Endothelial cell of umbilical vein (primary cell): ENCODE measurements around the gene RAG1. TPM values are rescaled to one million over a fixed set of nuclear protein-coding genes. Genes with fewer than 3 reads are reported as not detected.

Experiments
- BruUV-seq: library from RNA; stranded (reverse); fragments of 400-500 nt; replicated peaks from 2 replicates; lab custom pipeline; 2021; lab: Mats Ljungman, UMichigan
- CTCF ChIA-PET: fragments of 300-600, 350-600 bp; sonication (Branson Sonifier 250); formaldehyde crosslinking; loops from one replicate; lab custom pipeline; 2021; ENCODE audit warnings: antibody characterized with exemption, inconsistent platforms; lab: Charles Lee
- POLR2A ChIA-PET: fragments of 300-600, 350-600 bp; sonication (Branson Sonifier 250); formaldehyde crosslinking; loops from one replicate; lab custom pipeline; 2021; ENCODE audit warnings: antibody characterized with exemption, inconsistent platforms; lab: Charles Lee
- DNase-seq: peaks from one replicate; pipeline ENCODE4 v3.0.0-alpha.2; 2011; ENCODE audit warnings: low read depth, low spot score
- FAIRE-seq: peaks from 2 replicates; lab custom pipeline; 2011; peaks lifted over from hg19 to GRCh38; lab: Jason Lieb, UNC
- H2AFZ ChIP-seq: 2 replicates; pipeline ENCODE4 v1.6.0; 2012; ENCODE audit warnings: low read depth, low read length, control low read depth, inconsistent platforms
- H3K27ac ChIP-seq: 2 replicates; pipeline ENCODE4 v1.5.1; 2011; ENCODE audit warnings: low read depth, mild to moderate bottlenecking, control low read depth, low read length, moderate library complexity; ENCODE audit not compliant: insufficient read depth
- H3K27me3 ChIP-seq, 2 experiments: 2 replicates each; pipeline versions ENCODE4 v1.6.0 to v1.6.1; 2011; ENCODE audit warnings: low read length in 2 of 2, mixed read lengths in 1 of 2; ENCODE audit not compliant: control insufficient read depth in 2 of 2, insufficient read depth in 2 of 2
- H3K36me3 ChIP-seq, 2 experiments: 2 replicates in 1 of 2; 3 replicates in 1 of 2; pipeline ENCODE4 v1.5.1; 2011; ENCODE audit warnings: low read length in 2 of 2, mild to moderate bottlenecking in 1 of 2, moderate library complexity in 1 of 2; ENCODE audit not compliant: control insufficient read depth in 2 of 2, insufficient read depth in 2 of 2; ENCODE audit errors: extremely low read depth in 1 of 2
- H3K4me1 ChIP-seq: 3 replicates; pipeline ENCODE4 v1.5.1; 2011; ENCODE audit warnings: mild to moderate bottlenecking, low read length; ENCODE audit not compliant: control insufficient read depth, insufficient read depth; ENCODE audit errors: extremely low read depth
- H3K4me2 ChIP-seq: 2 replicates; pipeline ENCODE4 v1.6.1; 2011; ENCODE audit warnings: low read length, control low read depth, mixed read lengths; ENCODE audit not compliant: insufficient read depth
- H3K4me3 ChIP-seq, 3 experiments: fragments of 200-600 bp in 1 of 3; sonication (generic), shearing (Covaris generic) in 1 of 3; replicated peaks in 1 of 3; 2 replicates each; pipeline ENCODE4 v1.5.1; 2011 to 2016; ENCODE audit warnings: control low read depth in 3 of 3, low read length in 3 of 3, mild to moderate bottlenecking in 2 of 3, inconsistent platforms in 1 of 3, low read depth in 1 of 3, moderate library complexity in 1 of 3; ENCODE audit not compliant: insufficient read depth in 1 of 3
- H3K79me2 ChIP-seq: 2 replicates; pipeline ENCODE4 v1.6.0; 2012; ENCODE audit warnings: low read length, inconsistent platforms; ENCODE audit not compliant: control insufficient read depth, insufficient read depth
- H3K9ac ChIP-seq: replicated peaks from 2 replicates; pipeline ENCODE3; 2011; ENCODE audit warnings: low read length, control low read depth; ENCODE audit not compliant: insufficient read depth; ENCODE audit errors: extremely low read depth
- H3K9me1 ChIP-seq: replicated peaks from 3 replicates; pipeline ENCODE4 v1.6.0; 2011; ENCODE audit warnings: mild to moderate bottlenecking, low read length; ENCODE audit not compliant: control insufficient read depth, insufficient read depth; ENCODE audit errors: extremely low read depth
- H3K9me3 ChIP-seq: replicated peaks from 2 replicates; pipeline ENCODE4 v1.5.1; 2012; ENCODE audit warnings: low read length, inconsistent platforms; ENCODE audit not compliant: control insufficient read depth, insufficient read depth
- H4K20me1 ChIP-seq: replicated peaks from 2 replicates; pipeline ENCODE3; 2011; ENCODE audit warnings: mild to moderate bottlenecking, low read length; ENCODE audit not compliant: control insufficient read depth, insufficient read depth; ENCODE audit errors: extremely low read depth
- FOS ChIP-seq: IDR thresholded peaks from 2 replicates; pipeline ENCODE4 v1.6.1; 2011; ENCODE audit warnings: mild to moderate bottlenecking, low read length, moderate library complexity, borderline replicate concordance; ENCODE audit not compliant: insufficient read depth
- JUN ChIP-seq: IDR thresholded peaks from 2 replicates; pipeline ENCODE4 v1.6.1; 2011; ENCODE audit warnings: borderline replicate concordance, low read depth; ENCODE audit not compliant: insufficient read length, insufficient read depth
- POLR2A ChIP-seq: IDR thresholded peaks from 2 replicates; pipeline ENCODE4 v1.6.1; 2012; ENCODE audit warnings: low read depth, mild to moderate bottlenecking, control low read depth, low read length
- POLR2AphosphoS5 ChIP-seq: IDR thresholded peaks from 2 replicates; pipeline ENCODE4 v1.6.1; 2012; ENCODE audit warnings: low read depth, mild to moderate bottlenecking, control low read depth, low read length, moderate library complexity; ENCODE audit not compliant: insufficient read depth
- dilution Hi-C: fragments of 300-500 bp; cut with MboI; formaldehyde crosslinking; loops from one replicate; pipeline ENCODE4 v1.15.0; 2019; ENCODE audit warnings: low sequenced_read_pairs; ENCODE audit not compliant: extremely low pct_ligation_motif_present
- intact Hi-C: fragments of 100-400 bp; cut with micrococcal nuclease; formaldehyde crosslinking; loops from one replicate; pipeline ENCODE4 v1.10.0; 2022
- polyA plus RNA-seq, 4 experiments: library from polyadenylated mRNA; depleted of rRNA in 3 of 4; stranded (reverse) in 3 of 4; unstranded in 1 of 4; fragments of >200 nt; gene quantifications; 2 replicates each; pipeline versions ENCODE4 v1.2.1 to v1.2.3, GENCODE V29; 2011 to 2012; ENCODE audit warnings: missing spikeins in 1 of 4
- total RNA-seq: library from RNA; stranded (reverse); gene quantifications from 2 replicates; pipeline ENCODE4 v1.2.3, GENCODE V29; 2021
- TF ChIP-seq, protein P1 (sequence below): IDR thresholded peaks from 2 replicates; pipeline ENCODE4 v1.6.1; 2011; ENCODE audit not compliant: insufficient read depth, insufficient read length

RAG1 gene
- total and polyA plus RNA-seq, 2 donors (not counting 3 experiments of a cell fraction or from before 2014, with no cell fraction given), result 0.15 to 1.2 TPM

DNA sequence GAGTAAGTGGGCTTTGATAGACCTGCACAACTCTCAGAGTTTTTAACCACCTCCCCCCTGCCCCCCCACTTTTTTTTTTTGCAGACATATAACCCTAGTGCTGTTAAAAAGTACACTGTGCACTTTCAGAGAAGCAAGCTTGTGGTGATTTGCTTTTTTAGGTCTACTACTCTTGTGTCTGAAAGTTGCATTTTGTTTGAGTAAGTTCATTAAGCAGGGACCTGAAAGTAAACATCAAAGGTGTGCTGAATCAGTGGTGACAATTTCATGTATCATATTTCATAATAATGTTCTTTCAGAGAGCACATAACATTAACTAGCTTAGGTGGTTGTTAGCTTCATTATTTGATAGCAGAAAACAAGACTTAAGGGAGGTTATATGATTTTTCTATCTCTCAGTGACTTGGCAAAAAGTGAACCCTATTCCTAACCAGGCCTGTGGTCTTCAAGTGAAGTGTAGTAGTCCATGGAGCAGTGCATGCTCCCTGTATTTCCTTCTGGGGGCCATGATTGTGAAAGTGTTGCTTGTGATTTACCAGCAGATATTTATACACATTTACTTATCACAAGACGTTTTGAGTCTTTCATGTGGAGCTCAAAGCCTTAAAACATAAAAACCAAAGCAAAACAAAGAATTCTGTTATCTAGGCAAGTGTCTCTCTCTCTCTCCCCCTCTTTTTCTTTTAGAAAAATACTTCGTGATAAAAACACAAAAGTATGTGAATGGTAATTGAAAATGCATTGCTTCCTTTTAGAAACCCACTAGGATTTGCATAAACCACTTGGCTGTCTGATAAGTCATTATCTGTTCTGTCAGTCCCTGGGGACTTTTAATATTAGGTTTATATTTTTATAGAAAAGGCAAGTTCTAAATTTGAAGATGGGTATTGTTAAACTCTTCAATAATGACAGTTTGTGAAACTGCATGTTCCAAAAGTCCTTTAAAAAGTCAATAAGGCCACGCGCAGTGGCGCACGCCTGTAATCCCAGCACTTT lies 37.7 kb downstream of the RAG1 start:
- TF ChIP-seq, protein P1, sequence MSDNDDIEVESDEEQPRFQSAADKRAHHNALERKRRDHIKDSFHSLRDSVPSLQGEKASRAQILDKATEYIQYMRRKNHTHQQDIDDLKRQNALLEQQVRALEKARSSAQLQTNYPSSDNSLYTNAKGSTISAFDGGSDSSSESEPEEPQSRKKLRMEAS, result no peak
- no peak for TF ChIP-seq POLR2AphosphoS5
- no peak for TF ChIP-seq FOS
- no peak for TF ChIP-seq POLR2A
- H4K20me1 ChIP-seq, result no peaks in the 10 kb centered on the region
- no peaks in the 10 kb centered on the region for H3K79me2 ChIP-seq
- H3K9ac ChIP-seq, result no peak overlapping the region
- BruUV-seq, result no TSS peak
- no peaks in the 10 kb centered on the region for H3K27me3 ChIP-seq
- intact Hi-C loops, result no loop called here
- H3K9me3 ChIP-seq, result no peaks in the 10 kb centered on the region
- H3K4me3 ChIP-seq, result no peak overlapping the region
- H3K9me1 ChIP-seq, result no peaks in the 10 kb centered on the region
- ChIA-PET POLR2A (no interaction called here), CTCF (interaction anchor here (1.0 kb wide), 1 partner anchor 14 kb away, joined by 3 read pairs; no protein-coding TSS in a partner anchor)
- FAIRE-seq, result no peak
- H3K4me2 ChIP-seq, result no peak overlapping the region
- no peaks in the 10 kb centered on the region for H3K4me1 ChIP-seq
- dilution Hi-C loops, result no loop called here
- H2AFZ ChIP-seq, result no peak overlapping the region
- no peak overlapping the region for H3K27ac ChIP-seq
- no peaks in the 10 kb centered on the region for H3K36me3 ChIP-seq
- DNase-seq, result no peak

GRCh38 chr11:36608491-36609199 lies 40.8 kb downstream of the RAG1 start:
- no peak overlapping the region for H3K4me2 ChIP-seq
- H3K79me2 ChIP-seq, result no peaks in the 10 kb centered on the region
- TF ChIP-seq FOS (no peak), POLR2AphosphoS5 (no peak), JUN (no peak)
- H4K20me1 ChIP-seq, result no peaks in the 10 kb centered on the region
- no peak overlapping the region for H3K9ac ChIP-seq
- H3K9me3 ChIP-seq, result no peaks in the 10 kb centered on the region
- CTCF ChIA-PET, result interaction anchor here (1.2 to 1.7 kb wide), 3 partner anchors 9 to 44 kb away, joined by 3 to 4 read pairs (median 4); partner anchors contain the start of gene IFTAP
- dilution Hi-C loops (no loop called here), intact Hi-C loops (no loop called here)
- no peak for DNase-seq
- H3K27me3 ChIP-seq, result no peaks in the 10 kb centered on the region
- no peaks in the 10 kb centered on the region for H3K36me3 ChIP-seq
- no peak overlapping the region for H2AFZ ChIP-seq
- H3K27ac ChIP-seq, result no peak overlapping the region
- H3K4me1 ChIP-seq, result no peaks in the 10 kb centered on the region
- POLR2A ChIA-PET, result no interaction called here
- FAIRE-seq, result no peak
- no peak overlapping the region for H3K4me3 ChIP-seq
- no peaks in the 10 kb centered on the region for H3K9me1 ChIP-seq
- BruUV-seq, result no TSS peak
